Medulla oblongata (tissue), 1 donor: ENCODE measurements around the gene DLGAP1.
"Not testable (repeated sequence)": the region's sequence is repeated elsewhere in the genome, so short reads cannot be mapped to it uniquely, and the experiment has no call there.

Experiments
- DNase-seq: peaks from one replicate; pipeline ENCODE4 v3.0.0-alpha.2; 2015; ENCODE audit errors: extremely low spot score

DLGAP1 gene

GRCh38 chr18:4287340-4287739, 167.8 kb downstream of the DLGAP1 start:
- not testable (repeated sequence) for DNase-seq

DNA sequence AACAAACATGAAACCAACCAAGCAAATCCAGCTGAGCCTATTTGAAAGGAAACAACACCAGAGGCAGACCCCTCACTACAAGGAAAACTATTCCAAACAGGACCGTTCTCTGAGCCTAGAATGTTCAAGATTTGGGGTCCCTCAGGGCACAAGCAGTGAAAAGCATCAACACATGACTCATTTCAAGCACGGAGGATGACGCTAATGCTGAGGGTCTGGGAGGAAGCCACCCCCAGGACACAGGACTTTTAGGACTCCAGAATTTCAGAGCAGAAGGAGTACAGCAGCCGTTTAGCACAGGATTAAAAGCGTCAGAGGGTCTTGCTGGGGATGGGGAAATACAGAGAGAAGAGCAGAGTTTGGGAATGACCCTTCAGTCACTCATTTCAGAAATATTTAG, 168.9 kb downstream of the DLGAP1 start:
- no peak for DNase-seq

DNA sequence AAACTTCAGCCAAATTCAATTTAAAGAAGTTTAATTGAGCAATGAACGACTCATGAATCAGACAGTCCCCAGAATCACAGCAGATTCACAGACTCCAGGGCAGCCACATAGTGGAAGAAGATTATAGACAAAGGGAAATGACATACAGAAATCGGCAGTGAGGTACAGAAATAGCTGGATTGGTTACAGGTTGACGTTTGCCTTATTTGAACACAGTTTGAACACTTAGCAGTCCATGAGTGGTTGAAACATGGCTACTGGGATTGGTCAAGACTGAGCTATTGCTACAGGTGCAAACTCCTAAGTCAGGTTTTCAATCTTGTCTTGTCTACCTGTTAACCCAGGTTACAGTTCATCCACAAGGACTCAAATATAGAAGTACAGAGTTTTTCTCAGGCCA, 169.6 kb downstream of the DLGAP1 start:
- DNase-seq = no peak

- no peak for DNase-seq
Observed at GRCh38 chr18:4284528-4284927, 170.6 kb downstream of the DLGAP1 start.

GRCh38 chr18:4283746-4284291, 171.3 kb downstream of the DLGAP1 start:
- DNase-seq = no peak

DNA sequence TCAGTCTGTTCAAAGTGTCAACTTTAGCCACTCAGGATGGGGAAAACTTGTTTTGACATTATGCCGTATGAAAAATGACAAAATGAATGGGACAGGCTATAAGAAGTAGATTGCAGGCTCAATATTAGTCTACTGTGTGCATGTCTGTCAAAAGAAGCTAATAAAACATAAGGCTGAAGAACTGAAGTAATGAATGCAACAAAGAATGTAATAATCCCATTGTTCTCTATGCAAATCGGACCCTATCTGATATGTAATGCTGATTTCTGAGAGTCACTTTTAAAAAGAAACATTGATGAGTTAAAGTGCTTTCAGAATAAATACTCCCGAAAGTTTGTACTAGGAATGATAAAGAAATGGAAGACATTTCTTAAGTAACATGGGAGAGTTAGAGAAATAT, 172.2 kb downstream of the DLGAP1 start:
- no peak for DNase-seq

DNA sequence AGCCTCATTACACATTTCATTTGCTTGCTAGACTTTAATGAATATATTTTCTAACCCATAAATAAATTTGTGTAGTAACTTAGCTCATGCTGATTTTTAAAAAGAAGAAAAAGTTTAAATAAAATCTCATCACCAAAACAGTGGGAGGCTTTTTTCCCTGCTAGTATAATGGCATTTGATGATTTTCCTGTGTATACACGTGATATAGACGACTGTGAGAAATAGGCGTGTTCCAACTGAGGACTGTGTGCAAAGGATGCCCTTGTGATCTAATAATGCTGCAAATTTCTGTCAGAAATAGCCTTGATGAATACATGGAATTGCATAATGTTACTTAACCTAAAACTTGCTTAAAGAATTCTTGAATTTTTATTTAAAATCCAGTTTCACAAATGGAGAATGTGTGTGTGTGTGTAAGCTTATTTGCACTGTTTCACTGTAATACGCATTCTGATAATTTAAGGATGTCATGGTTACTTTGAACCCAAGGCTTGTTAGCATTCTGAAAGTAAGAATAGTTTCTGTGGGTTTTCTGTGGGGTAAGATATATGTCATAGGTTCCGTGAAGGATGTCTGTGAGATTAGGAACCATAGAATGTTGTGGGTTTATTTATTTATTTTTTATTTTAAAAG, 178.0 kb downstream of the DLGAP1 start:
- DNase-seq = no peak

DNA sequence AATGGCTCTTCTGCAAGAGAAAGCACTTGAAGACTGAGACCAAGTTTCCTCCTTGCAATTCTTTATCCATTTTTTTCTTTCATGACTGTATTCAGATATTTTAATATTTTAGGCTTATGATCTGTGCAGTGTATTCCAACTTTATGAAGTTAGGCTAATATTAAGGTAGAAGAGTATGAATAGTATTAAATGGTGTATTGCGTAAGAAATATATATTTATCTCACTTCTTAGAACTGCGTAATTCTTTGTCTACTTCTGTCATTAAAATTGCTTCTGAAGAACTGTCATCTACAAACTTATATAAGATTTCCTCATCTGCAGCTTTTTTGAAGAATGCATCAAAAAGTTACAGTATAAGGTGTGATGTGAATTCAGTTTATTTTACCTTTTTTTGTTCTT, 183.2 kb downstream of the DLGAP1 start:
- DNase-seq = no peak

DNA sequence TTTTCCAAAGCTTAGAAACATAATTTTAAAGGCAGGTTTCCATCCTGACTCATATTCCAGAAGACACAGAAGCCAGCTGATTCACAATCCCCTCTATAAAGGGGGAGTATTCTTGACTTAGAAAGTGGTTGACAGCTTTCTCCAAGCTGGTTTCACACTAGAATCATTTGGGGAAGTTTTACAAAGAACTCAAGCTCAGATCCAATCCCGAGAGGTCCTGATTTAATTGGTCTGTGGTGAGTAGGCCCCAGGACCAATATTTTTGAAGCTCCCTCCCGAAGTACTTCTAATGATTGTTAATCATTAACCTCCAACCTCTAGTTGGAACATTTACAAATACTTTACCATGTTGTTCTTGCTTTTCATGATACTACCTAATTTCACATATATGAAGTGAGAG, 184.1 kb downstream of the DLGAP1 start:
- no peak for DNase-seq

GRCh38 chr18:4270016-4270415, 185.1 kb downstream of the DLGAP1 start:
- DNase-seq = no peak

GRCh38 chr18:4267641-4268040, 187.5 kb downstream of the DLGAP1 start:
- no peak for DNase-seq

DNA sequence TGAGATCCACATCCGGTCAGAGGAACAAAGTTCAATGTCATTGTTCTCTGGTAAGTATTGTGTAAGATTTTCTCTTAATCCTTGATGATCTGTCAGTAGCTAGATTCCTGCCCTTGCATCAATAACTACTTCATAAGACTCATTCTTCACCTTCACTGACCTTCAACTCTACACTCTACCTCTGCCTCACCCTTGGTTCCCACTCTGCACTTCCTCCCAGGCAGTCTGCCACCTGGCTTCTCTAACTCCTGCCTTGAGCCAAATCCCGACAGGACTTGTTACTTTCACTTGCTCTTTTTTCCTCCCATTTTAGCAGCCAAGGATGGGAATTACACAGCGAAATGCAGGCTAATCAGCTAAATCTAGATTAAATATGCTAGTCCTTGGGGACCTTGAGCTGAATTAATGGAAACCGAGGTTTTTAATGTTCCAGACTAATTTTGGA, 190.7 kb downstream of the DLGAP1 start:
- DNase-seq = peak; percentile 49

DNA sequence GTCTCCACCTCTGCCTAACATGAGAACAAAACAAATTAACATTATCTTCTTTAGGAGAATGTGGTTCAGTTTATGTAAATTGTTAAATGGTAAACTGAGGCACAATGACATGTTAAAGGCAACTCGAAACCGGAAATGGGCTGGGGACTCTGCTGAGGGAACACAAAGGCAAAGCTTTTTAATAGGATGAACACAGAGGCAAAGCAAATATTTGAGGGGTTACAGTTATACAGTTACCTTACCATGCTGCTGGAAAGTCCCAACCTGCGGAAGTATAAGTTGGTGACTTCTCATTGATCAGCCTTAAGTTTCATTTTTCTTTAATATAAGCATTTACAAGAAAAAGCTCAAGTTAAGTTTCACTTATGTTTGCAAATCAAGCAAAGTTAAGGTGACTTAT, 195.0 kb downstream of the DLGAP1 start:
- no peak for DNase-seq

DNA sequence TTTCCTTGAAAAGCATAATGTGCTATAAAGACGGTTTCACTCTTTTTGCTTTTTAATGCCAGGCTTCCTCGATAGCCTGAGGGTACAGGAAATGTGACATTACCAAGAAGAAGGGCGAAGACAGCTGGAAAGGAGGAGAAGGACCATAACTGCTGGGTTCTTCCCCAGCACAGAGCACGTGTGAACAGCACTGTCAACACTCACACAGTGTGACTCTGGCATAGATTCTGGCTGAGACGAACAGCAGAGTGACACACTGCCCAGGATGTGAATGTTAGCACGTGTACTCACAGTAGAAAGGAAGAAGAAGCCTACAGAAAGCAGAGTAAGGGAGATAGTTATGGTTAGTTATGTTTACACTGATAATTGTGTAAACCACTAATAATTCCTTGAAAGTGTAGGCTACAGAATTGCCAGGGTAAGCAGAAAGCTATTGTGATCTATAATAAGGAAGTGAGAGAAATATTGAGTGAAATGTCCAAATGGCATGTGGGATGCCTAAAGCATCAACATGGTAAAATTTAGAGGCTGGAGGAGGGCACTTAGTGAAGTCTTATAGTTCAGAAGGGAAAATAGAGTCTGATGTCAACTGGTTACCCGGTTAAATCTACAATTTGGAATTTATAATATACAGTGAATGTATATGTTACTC, 198.2 kb downstream of the DLGAP1 start:
- DNase-seq = no peak

- no peak for DNase-seq
Observed at GRCh38 chr18:4254840-4255239, 200.3 kb downstream of the DLGAP1 start.

- no peak for DNase-seq
Observed at GRCh38 chr18:4252829-4253228, 202.3 kb downstream of the DLGAP1 start.

- DNase-seq = no peak
Observed at GRCh38 chr18:4251873-4252272, 203.2 kb downstream of the DLGAP1 start.

- DNase-seq = no peak
Observed at GRCh38 chr18:4251206-4251605, 203.9 kb downstream of the DLGAP1 start.

DNA sequence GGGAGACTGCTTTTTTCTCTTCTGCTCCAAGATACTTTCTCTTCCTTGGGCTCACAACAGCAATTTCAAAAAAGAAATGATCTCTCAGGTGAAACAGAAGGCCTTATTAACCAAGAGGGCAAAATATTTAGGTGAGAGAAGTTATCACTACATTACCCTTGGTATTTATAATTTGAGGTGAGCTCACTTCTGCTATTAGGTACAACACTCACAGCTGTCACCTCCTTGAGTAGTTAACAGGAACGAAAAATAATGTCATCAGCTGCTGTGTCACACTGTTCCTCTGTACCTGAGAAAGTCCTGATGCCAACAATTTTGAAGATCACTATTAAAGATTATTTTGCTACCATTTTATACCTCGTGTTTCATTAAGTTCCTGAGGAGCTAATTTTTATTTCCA, 205.0 kb downstream of the DLGAP1 start:
- DNase-seq = no peak

- no peak for DNase-seq
Observed at GRCh38 chr18:4248686-4249085, 206.4 kb downstream of the DLGAP1 start.

GRCh38 chr18:4246374-4246773, 208.7 kb downstream of the DLGAP1 start:
- no peak for DNase-seq

DNA sequence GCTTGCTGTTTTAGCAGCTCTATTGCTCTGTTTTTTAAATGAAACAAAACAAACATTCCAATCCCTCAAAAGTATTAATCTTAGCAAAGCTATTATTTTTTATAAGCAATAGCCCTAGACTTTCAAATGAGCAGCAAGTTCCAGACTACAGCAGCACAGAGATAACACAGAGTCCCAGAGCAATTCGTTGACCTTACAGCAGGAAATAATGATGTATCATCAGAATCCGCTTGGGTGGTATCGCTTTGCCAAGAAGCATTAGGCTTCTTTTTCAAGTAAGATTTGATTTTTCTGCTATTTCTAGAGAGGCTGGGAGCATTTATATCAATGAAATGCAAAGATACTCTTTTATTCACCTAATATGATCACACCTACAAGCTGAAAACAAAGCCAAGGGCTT, 209.7 kb downstream of the DLGAP1 start:
- DNase-seq = no peak

- no peak for DNase-seq
Observed at GRCh38 chr18:4242431-4243161, 212.5 kb downstream of the DLGAP1 start.
